Tibial nerve (tissue), 4 donors: ENCODE data around the gene ZBTB22.

Source experiments
- CTCF ChIP-seq, 5 experiments: fragments of 200-600 bp in 3 of 5; fragments of 450-650 bp in 2 of 5; sonication (generic) in 3 of 5; IDR thresholded peaks; one replicate each; pipeline ENCODE4 v1.5.1; 2016 to 2019; ENCODE audit warnings: antibody characterized with exemption in 5 of 5, mild to moderate bottlenecking in 3 of 5, moderate library complexity in 2 of 5
- EP300 ChIP-seq, 2 donors: sonication (generic); formaldehyde crosslinking; IDR thresholded peaks; one replicate each; pipeline ENCODE4 v1.6.1; 2017; ENCODE audit warnings: antibody characterized with exemption in 2 of 2, mild to moderate bottlenecking in 1 of 2
- POLR2A ChIP-seq, 2 donors: fragments of 450-650 bp; IDR thresholded peaks; one replicate each; pipeline ENCODE4 v1.6.1; 2017; ENCODE audit warnings: antibody characterized with exemption in 2 of 2, mild to moderate bottlenecking in 2 of 2, moderate library complexity in 2 of 2

GRCh38 chr6:33297406-33297955 is 20.1 kb downstream of the ZBTB22 start:
- TF ChIP-seq CTCF (IDR thresholded peaks at IDR 0.05), result no peak
- TF ChIP-seq POLR2A (IDR thresholded peaks at IDR 0.05), result no peak
- TF ChIP-seq EP300 (IDR thresholded peaks at IDR 0.05), result no peak
